Uterus (tissue), 4 donors: ENCODE results near the gene GGTLC1. TPM values are rescaled to one million over a fixed set of nuclear protein-coding genes. Genes with fewer than 3 reads are reported as not detected.

Source experiments
- DNase-seq, 2 donors: peaks; one replicate each; pipeline ENCODE4 v3.0.0-alpha.2; 2019 to 2020
- H3K27ac ChIP-seq, 2 donors: fragments of 200-600 bp; sonication (generic); 1 replicate in 1 of 2; 2 replicates in 1 of 2; pipeline ENCODE4 v1.5.1; 2016 to 2018
- H3K27me3 ChIP-seq, 2 donors: fragments of 200-600 bp; sonication (generic); one replicate each; pipeline ENCODE4 v1.5.1; 2018 to 2019; ENCODE audit warnings: control low read depth in 1 of 2
- H3K36me3 ChIP-seq, 2 donors: fragments of 200-600 bp; sonication (generic); one replicate each; pipeline ENCODE4 v1.5.1; 2019; ENCODE audit warnings: control low read depth in 1 of 2
- H3K4me1 ChIP-seq, 2 donors: fragments of 200-600 bp; sonication (generic); one replicate each; pipeline ENCODE4 v1.5.1; 2018 to 2019; ENCODE audit warnings: control low read depth in 1 of 2
- H3K4me3 ChIP-seq, 2 donors: fragments of 200-600 bp; sonication (generic); 1 replicate in 1 of 2; 2 replicates in 1 of 2; pipeline ENCODE4 v1.5.1; 2018 to 2019; ENCODE audit warnings: mild to moderate bottlenecking in 1 of 2
- H3K9me3 ChIP-seq, 2 donors: fragments of 200-600 bp; sonication (generic); one replicate each; pipeline ENCODE4 v1.5.1; 2019; ENCODE audit warnings: control low read depth in 1 of 2
- POLR2A ChIP-seq, 2 donors: fragments of 450-650 bp; IDR thresholded peaks; one replicate each; pipeline ENCODE4 v1.6.1; 2016; ENCODE audit warnings: antibody characterized with exemption in 2 of 2, mild to moderate bottlenecking in 1 of 2, moderate library complexity in 1 of 2
- intact Hi-C: fragments of 100-400 bp; cut with DNase I; formaldehyde crosslinking; loops from one replicate; pipeline ENCODE4 v1.15.1; 2023; ENCODE audit warnings: low total_unique reads
- total RNA-seq, 4 donors: library from RNA; depleted of rRNA in 3 of 4; stranded (reverse); fragments of >200 nt in 3 of 4; gene quantifications; one replicate each; pipeline versions ENCODE4 v1.1.0 to v1.2.4, GENCODE V29; 2014 to 2023
- TF ChIP-seq, protein P1 (sequence below), 4 experiments: fragments of 200-600 bp in 2 of 4; fragments of 450-650 bp in 2 of 4; sonication (generic) in 2 of 4; IDR thresholded peaks; one replicate each; pipeline ENCODE4 v1.5.1; 2016 to 2019; ENCODE audit warnings: antibody characterized with exemption in 4 of 4, mild to moderate bottlenecking in 2 of 4, moderate library complexity in 1 of 4
- donor health status: DM: yes; HTN: yes; CAD: no.

Gene GGTLC1
- total RNA-seq, 4 donors from 2014 or later = not detected

DNA sequence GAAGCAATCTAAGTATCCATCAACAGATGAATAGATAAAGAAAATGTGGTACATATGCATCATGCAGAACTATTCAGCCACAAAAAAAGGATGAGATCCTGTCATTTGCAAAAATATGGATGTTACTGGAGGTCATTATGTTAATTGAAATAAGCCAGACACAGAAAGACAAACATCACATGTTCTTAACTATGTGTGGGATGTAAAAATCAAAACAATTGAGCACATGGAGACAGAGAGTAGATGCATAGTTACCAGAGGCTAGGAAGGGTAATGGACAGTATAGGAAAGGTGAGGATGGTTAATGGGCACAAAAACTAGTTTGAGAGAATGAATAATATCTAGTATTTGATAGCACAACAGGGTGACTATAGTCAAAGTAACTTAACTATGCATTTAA lies 26.3 kb downstream of the GGTLC1 start:
- no peak for DNase-seq
- no peaks in the 10 kb centered on the region for H3K4me1 ChIP-seq
- no peaks in the 10 kb centered on the region for H3K9me3 ChIP-seq
- TF ChIP-seq, protein P1, sequence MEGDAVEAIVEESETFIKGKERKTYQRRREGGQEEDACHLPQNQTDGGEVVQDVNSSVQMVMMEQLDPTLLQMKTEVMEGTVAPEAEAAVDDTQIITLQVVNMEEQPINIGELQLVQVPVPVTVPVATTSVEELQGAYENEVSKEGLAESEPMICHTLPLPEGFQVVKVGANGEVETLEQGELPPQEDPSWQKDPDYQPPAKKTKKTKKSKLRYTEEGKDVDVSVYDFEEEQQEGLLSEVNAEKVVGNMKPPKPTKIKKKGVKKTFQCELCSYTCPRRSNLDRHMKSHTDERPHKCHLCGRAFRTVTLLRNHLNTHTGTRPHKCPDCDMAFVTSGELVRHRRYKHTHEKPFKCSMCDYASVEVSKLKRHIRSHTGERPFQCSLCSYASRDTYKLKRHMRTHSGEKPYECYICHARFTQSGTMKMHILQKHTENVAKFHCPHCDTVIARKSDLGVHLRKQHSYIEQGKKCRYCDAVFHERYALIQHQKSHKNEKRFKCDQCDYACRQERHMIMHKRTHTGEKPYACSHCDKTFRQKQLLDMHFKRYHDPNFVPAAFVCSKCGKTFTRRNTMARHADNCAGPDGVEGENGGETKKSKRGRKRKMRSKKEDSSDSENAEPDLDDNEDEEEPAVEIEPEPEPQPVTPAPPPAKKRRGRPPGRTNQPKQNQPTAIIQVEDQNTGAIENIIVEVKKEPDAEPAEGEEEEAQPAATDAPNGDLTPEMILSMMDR (IDR thresholded peaks at IDR 0.05) = no peak
- TF ChIP-seq POLR2A (IDR thresholded peaks at IDR 0.05) = no peak
- no peak overlapping the region for H3K4me3 ChIP-seq
- no peak overlapping the region for H3K27ac ChIP-seq
- no peaks in the 10 kb centered on the region for H3K27me3 ChIP-seq
- no peaks in the 10 kb centered on the region for H3K36me3 ChIP-seq
- intact Hi-C loops = no loop called here

DNA sequence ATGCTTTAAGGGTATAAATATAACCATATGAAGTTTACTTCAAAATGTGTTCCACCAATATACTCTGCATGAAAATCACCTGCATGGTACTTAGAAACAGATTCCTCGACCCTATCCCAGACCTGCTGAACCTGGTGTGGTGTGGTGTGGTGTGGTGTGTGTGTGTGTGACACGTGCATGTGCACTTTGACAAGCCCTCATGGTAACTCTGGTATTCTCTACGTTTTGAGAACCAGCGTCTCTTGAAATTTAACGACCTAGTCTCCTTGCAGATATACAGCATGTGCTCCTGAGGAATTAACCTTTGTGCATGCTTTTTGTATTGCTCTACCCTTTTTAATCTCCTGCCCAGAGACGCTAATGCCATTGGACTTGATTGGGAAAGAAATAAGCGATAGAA lies 29.5 kb downstream of the GGTLC1 start:
- H3K4me1 ChIP-seq = no peaks in the 10 kb centered on the region
- no peak for TF ChIP-seq POLR2A (IDR thresholded peaks at IDR 0.05)
- H3K27me3 ChIP-seq = no peaks in the 10 kb centered on the region
- no peak overlapping the region for H3K27ac ChIP-seq
- no peaks in the 10 kb centered on the region for H3K9me3 ChIP-seq
- H3K4me3 ChIP-seq = no peak overlapping the region
- intact Hi-C loops = no loop called here
- H3K36me3 ChIP-seq = no peaks in the 10 kb centered on the region
- DNase-seq = no peak

DNA sequence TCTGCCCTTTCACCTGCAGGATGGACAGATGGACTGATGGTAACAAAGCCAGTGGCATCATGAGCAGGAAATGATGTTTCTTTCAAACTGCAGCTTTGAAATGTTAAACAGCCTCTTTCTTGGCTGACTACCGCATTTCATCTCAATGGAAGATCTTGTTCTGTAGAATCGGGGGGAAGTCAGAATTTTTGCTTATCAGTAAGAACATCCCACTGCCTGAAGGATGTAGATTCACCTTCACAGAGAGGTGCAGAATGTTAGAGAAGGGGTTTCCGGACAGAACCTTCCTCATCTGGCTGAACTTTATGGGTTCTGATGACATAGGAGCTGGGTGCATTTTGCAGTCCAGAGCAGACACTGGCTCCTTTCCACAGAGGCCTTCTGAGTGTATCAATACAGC lies 32.7 kb downstream of the GGTLC1 start:
- no peak for DNase-seq
- TF ChIP-seq, protein P1 (IDR thresholded peaks at IDR 0.05) = no peak
- no peak for TF ChIP-seq POLR2A (IDR thresholded peaks at IDR 0.05)
- no peak overlapping the region for H3K4me3 ChIP-seq
- no peaks in the 10 kb centered on the region for H3K4me1 ChIP-seq
- intact Hi-C loops = no loop called here
- H3K9me3 ChIP-seq = no peaks in the 10 kb centered on the region
- H3K36me3 ChIP-seq = no peaks in the 10 kb centered on the region
- H3K27ac ChIP-seq = no peak overlapping the region
- no peaks in the 10 kb centered on the region for H3K27me3 ChIP-seq

DNA sequence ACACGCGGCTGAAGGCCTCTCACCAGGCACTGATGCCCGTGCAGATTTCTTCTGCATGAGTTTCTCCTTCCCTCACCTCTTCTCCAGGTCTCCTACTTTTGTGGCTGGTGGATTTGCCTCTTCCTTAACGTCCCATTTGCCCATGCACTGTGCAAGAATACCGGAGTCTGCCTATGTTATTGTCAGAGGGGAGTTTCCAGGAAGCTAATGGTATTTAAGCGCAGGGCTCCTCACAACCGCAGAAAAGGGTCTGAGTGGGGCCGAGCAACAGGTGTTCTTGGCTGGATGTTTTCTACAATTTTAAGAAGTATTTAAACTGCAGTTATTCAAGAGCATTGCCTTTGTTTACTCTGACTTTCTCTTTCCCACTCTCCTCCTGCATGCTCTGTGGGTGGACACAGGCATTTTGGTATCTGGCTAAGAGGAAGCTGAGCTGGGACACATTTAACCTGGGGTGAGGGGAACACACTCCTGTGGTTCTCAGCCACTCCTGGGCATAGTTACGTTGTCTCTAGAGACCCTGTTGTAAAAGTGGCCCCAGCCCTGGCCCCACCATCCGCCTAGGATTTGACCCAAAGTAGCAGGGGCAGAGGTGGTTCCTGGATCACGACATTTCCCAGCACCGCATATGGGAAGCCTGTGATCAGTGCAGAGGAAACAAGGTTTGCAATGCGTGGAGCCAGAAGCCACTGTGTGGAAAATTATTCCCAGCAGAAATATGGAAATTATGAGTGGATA lies 34.4 kb downstream of the GGTLC1 start:
- Histone ChIP-seq H3K27me3 (no peaks in the 10 kb centered on the region), H3K36me3 (no peaks in the 10 kb centered on the region), H3K4me3 (no peak overlapping the region), H3K27ac (no peak overlapping the region), H3K4me1 (no peaks in the 10 kb centered on the region), H3K9me3 (no peaks in the 10 kb centered on the region)
- DNase-seq = no peak
- intact Hi-C loops = no loop called here
- TF ChIP-seq, protein P1 (IDR thresholded peaks at IDR 0.05) = no peak
- no peak for TF ChIP-seq POLR2A (IDR thresholded peaks at IDR 0.05)

DNA sequence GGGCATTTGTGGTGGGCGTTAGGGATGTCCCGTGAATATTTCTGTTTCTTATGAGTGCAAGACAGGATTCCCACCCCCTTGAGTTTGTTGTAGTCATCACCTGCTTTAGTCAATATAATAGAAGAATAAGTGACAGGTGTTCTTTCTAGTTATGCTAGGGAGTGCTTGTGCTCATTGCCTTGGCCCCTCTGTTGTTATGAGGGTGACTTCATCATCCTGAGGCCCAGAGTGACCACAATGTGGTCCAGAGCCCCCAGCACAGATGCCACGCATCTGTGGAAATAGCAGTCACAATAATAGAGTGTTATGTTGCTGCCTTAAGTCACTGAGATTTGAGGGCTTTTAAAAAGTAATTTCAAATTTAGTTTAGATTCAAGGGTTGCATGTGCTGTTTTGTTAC lies 42.4 kb downstream of the GGTLC1 start:
- Histone ChIP-seq H3K9me3 (no peaks in the 10 kb centered on the region), H3K36me3 (no peaks in the 10 kb centered on the region), H3K4me3 (no peak overlapping the region), H3K27me3 (no peaks in the 10 kb centered on the region), H3K4me1 (no peaks in the 10 kb centered on the region), H3K27ac (no peak overlapping the region)
- no peak for DNase-seq
- no peak for TF ChIP-seq POLR2A (IDR thresholded peaks at IDR 0.05)
- TF ChIP-seq, protein P1 (IDR thresholded peaks at IDR 0.05) = no peak
- intact Hi-C loops = no loop called here
